Measurements from ENCODE around the gene VAV3. TPM values are rescaled to one million over a fixed set of nuclear protein-coding genes. Genes with fewer than 3 reads are reported as not detected.

VAV3 gene
- total RNA-seq, 4 donors from 2014 or later: 2.2 to 20.4 (median 4.0) TPM

GRCh38 chr1:107633596-107633995, 331.4 kb downstream of the VAV3 start:
- no peak for DNase-seq (ENCODE audit: low spot score in 2 of 2)
- no peak overlapping the region for H3K4me3 ChIP-seq
- 71 to 76% methylated on average over 5 of the region's 5 CpGs for WGBS, 2 donors
- no peaks in the 10 kb centered on the region for H3K27me3 ChIP-seq
- no peak overlapping the region for H3K27ac ChIP-seq
- no peaks in the 10 kb centered on the region for H3K4me1 ChIP-seq
- TF ChIP-seq EP300 (IDR thresholded peaks at IDR 0.05) (no peak), CTCF (IDR thresholded peaks at IDR 0.05) (no peak), POLR2A (IDR thresholded peaks at IDR 0.05) (no peak)
- no peaks in the 10 kb centered on the region for H3K9me3 ChIP-seq
- no peaks in the 10 kb centered on the region for H3K36me3 ChIP-seq

GRCh38 chr1:107626073-107626796, 338.7 kb downstream of the VAV3 start:
- H3K9me3 ChIP-seq: no peaks in the 10 kb centered on the region
- H3K27me3 ChIP-seq: no peaks in the 10 kb centered on the region
- H3K27ac ChIP-seq: no peak overlapping the region
- no peaks in the 10 kb centered on the region for H3K4me1 ChIP-seq
- 46 to 64% methylated on average over 2 of the region's 2 CpGs for WGBS, 2 donors
- TF ChIP-seq POLR2A (IDR thresholded peaks at IDR 0.05) (no peak), EP300 (IDR thresholded peaks at IDR 0.05) (no peak), CTCF (IDR thresholded peaks at IDR 0.05) (no peak)
- H3K4me3 ChIP-seq: no peak overlapping the region
- no peaks in the 10 kb centered on the region for H3K36me3 ChIP-seq
- DNase-seq (ENCODE audit: low spot score in 2 of 2): no peak

GRCh38 chr1:107625405-107626029, 339.5 kb downstream of the VAV3 start:
- Histone ChIP-seq H3K27ac (no peak overlapping the region), H3K36me3 (no peaks in the 10 kb centered on the region), H3K27me3 (no peaks in the 10 kb centered on the region), H3K9me3 (no peaks in the 10 kb centered on the region), H3K4me1 (no peaks in the 10 kb centered on the region), H3K4me3 (no peak overlapping the region)
- no peak for DNase-seq (ENCODE audit: low spot score in 2 of 2)
- TF ChIP-seq POLR2A (IDR thresholded peaks at IDR 0.05) (no peak), EP300 (IDR thresholded peaks at IDR 0.05) (no peak), CTCF (IDR thresholded peaks at IDR 0.05) (no peak)
- WGBS, 2 donors: 49 to 55% methylated on average over 4 of the region's 4 CpGs

GRCh38 chr1:107623431-107623830, 341.5 kb downstream of the VAV3 start:
- H3K27me3 ChIP-seq: no peaks in the 10 kb centered on the region
- TF ChIP-seq POLR2A (IDR thresholded peaks at IDR 0.05): no peak
- TF ChIP-seq EP300 (IDR thresholded peaks at IDR 0.05): no peak
- TF ChIP-seq CTCF (IDR thresholded peaks at IDR 0.05): no peak
- 92 to 95% methylated on average over 2 of the region's 2 CpGs for WGBS, 2 donors
- no peak for DNase-seq (ENCODE audit: low spot score in 2 of 2)
- H3K36me3 ChIP-seq: no peaks in the 10 kb centered on the region
- H3K27ac ChIP-seq: no peak overlapping the region
- H3K9me3 ChIP-seq: no peaks in the 10 kb centered on the region
- no peak overlapping the region for H3K4me3 ChIP-seq
- no peaks in the 10 kb centered on the region for H3K4me1 ChIP-seq

- Histone ChIP-seq H3K36me3 (no peaks in the 10 kb centered on the region), H3K4me1 (no peaks in the 10 kb centered on the region), H3K9me3 (no peaks in the 10 kb centered on the region), H3K4me3 (no peak overlapping the region), H3K27me3 (no peaks in the 10 kb centered on the region), H3K27ac (no peak overlapping the region)
- no peak for TF ChIP-seq POLR2A (IDR thresholded peaks at IDR 0.05)
- no peak for TF ChIP-seq EP300 (IDR thresholded peaks at IDR 0.05)
- TF ChIP-seq CTCF (IDR thresholded peaks at IDR 0.05): no peak
- no peak for DNase-seq (ENCODE audit: low spot score in 2 of 2)
- WGBS, 2 donors: 61 to 64% methylated on average over 1 of the region's 1 CpG
Measured at GRCh38 chr1:107622966-107623365, 342.0 kb downstream of the VAV3 start.
